HepG2 (cell line): ENCODE data around the gene REPIN1.

Experiments used
- CEBPB ChIP-seq: IDR thresholded peaks from 2 replicates; pipeline ENCODE4 v1.6.1; 2011; ENCODE audit warnings: low read depth, low read length, improper control_type of control experiment, borderline replicate concordance
- CTCF ChIP-seq: sonication (generic); formaldehyde crosslinking; IDR thresholded peaks from 2 replicates; pipeline ENCODE4 v1.5.0; 2020; ENCODE audit warnings: mild to moderate bottlenecking, missing genetic modification reagents, moderate library complexity
- IKZF5 ChIP-seq: IDR thresholded peaks from 2 replicates; pipeline ENCODE4 v1.6.1; 2018; ENCODE audit warnings: missing genetic modification reagents, mild to moderate bottlenecking, missing compliant biosample characterization
- NR2F6 ChIP-seq, 2 experiments: IDR thresholded peaks; 2 replicates each; pipeline ENCODE4 v1.6.1; 2016; ENCODE audit warnings: antibody characterized with exemption in 1 of 2, mild to moderate bottlenecking in 1 of 2
- TBP ChIP-seq: sonication (generic); formaldehyde crosslinking; IDR thresholded peaks from 2 replicates; pipeline ENCODE4 v1.5.0; 2020; ENCODE audit warnings: missing genetic modification reagents
- YY1 ChIP-seq: IDR thresholded peaks from 2 replicates; pipeline ENCODE4 v1.6.1; 2011; ENCODE audit warnings: low read length, low read depth, moderate library complexity, mild to moderate bottlenecking; ENCODE audit not compliant: insufficient read depth, insufficient replicate concordance
- ZNF274 ChIP-seq: sonication (generic); formaldehyde crosslinking; IDR thresholded peaks from 2 replicates; pipeline ENCODE4 v1.5.1; 2020; ENCODE audit warnings: mild to moderate bottlenecking, missing genetic modification reagents
- ZNF33B ChIP-seq: sonication (generic); formaldehyde crosslinking; IDR thresholded peaks from 2 replicates; pipeline ENCODE4 v1.5.1; 2020; ENCODE audit warnings: mild to moderate bottlenecking, missing genetic modification reagents
- ZNF530 ChIP-seq: sonication (generic); formaldehyde crosslinking; IDR thresholded peaks from 2 replicates; pipeline ENCODE4 v1.5.0; 2020; ENCODE audit warnings: low read depth, mild to moderate bottlenecking, missing genetic modification reagents
- ZNF660 ChIP-seq: sonication (generic); formaldehyde crosslinking; IDR thresholded peaks from 2 replicates; pipeline ENCODE4 v1.5.1; 2020; ENCODE audit warnings: mild to moderate bottlenecking, low read depth, missing genetic modification reagents, borderline replicate concordance
- ZNF879 ChIP-seq: sonication (generic); formaldehyde crosslinking; IDR thresholded peaks from 2 replicates; pipeline ENCODE4 v1.8.1; 2023; ENCODE audit warnings: missing genetic modification reagents

GRCh38 chr7:150413640-150414081, 45.0 kb downstream of the REPIN1 start:
- TF ChIP-seq ZNF274 (CRISPR knock-in tag) (no peak), NR2F6 (IDR thresholded peaks at IDR 0.05) (no peak), NR2F6 (CRISPR knock-in tag; IDR thresholded peaks at IDR 0.05) (no peak), ZNF660 (CRISPR knock-in tag) (no peak), ZNF879 (CRISPR knock-in tag) (no peak), ZNF33B (CRISPR knock-in tag) (no peak), CEBPB (no peak), IKZF5 (no peak), ZNF530 (CRISPR knock-in tag) (no peak), YY1 (no peak), CTCF (no peak), TBP (CRISPR knock-in tag) (no peak)
